B cell (primary cell): ENCODE results near the gene FKBP1B. TPM values are rescaled to one million over a fixed set of nuclear protein-coding genes. Genes with fewer than 3 reads are reported as not detected.

Experiments
- ATAC-seq: fragments of 200-7000 bp; cut with Tn5 transposase; one replicate; pipeline ENCODE4 v1.10.0; 2021; ENCODE audit warnings: low read depth, mild to moderate bottlenecking, moderate number of reproducible peaks, moderate library complexity
- CTCF ChIA-PET: fragments of 350-600 bp; sonication (Branson Sonifier 250); formaldehyde crosslinking; loops from one replicate; lab custom pipeline; 2021; ENCODE audit warnings: antibody characterized with exemption, inconsistent platforms; lab: Charles Lee
- POLR2A ChIA-PET: fragments of 350-600 bp; sonication (Branson Sonifier 250); formaldehyde crosslinking; loops from one replicate; lab custom pipeline; 2021; ENCODE audit warnings: antibody characterized with exemption; lab: Charles Lee
- DNase-seq: peaks from one replicate; pipeline ENCODE4 v3.0.0; 2013
- H2AFZ ChIP-seq: 2 replicates; pipeline ENCODE4 v1.6.1; 2012; ENCODE audit warnings: mild to moderate bottlenecking, low read depth, low read length; ENCODE audit not compliant: insufficient read depth, poor library complexity, severe bottlenecking
- H3K27ac ChIP-seq, 2 donors: 1 replicate in 1 of 2; 2 replicates in 1 of 2; pipeline ENCODE4 v1.5.1; 2012 to 2013; ENCODE audit warnings: low read length in 2 of 2, mild to moderate bottlenecking in 2 of 2, moderate library complexity in 1 of 2
- H3K27me3 ChIP-seq, 4 experiments: fragments of 200-600 bp in 1 of 4; sonication (generic) in 1 of 4; replicated peaks in 1 of 4; 1 replicate in 2 of 4; 2 replicates in 2 of 4; pipeline versions ENCODE4 v1.6.1 to v1.7.0; 2013 to 2016; ENCODE audit warnings: low read length in 3 of 4, mild to moderate bottlenecking in 2 of 4, mixed read lengths in 1 of 4, moderate library complexity in 1 of 4; ENCODE audit not compliant: insufficient read depth in 4 of 4, control insufficient read depth in 3 of 4; ENCODE audit errors: control extremely low read depth in 1 of 4
- H3K36me3 ChIP-seq, 2 experiments: replicated peaks in 1 of 2; 1 replicate in 1 of 2; 2 replicates in 1 of 2; pipeline versions ENCODE4 v1.6.1 to v1.7.1; 2013; ENCODE audit warnings: low read length in 1 of 2; ENCODE audit not compliant: insufficient read depth in 2 of 2, control insufficient read depth in 1 of 2; ENCODE audit errors: control extremely low read depth in 1 of 2, extremely low read depth in 1 of 2
- H3K4me1 ChIP-seq, 2 donors: fragments of 200-600 bp in 1 of 2; sonication (generic) in 1 of 2; 1 replicate in 1 of 2; 2 replicates in 1 of 2; pipeline versions ENCODE4 v1.5.1 to v1.6.1; 2013 to 2017; ENCODE audit warnings: low read length in 2 of 2; ENCODE audit not compliant: control insufficient read depth in 2 of 2, insufficient read depth in 2 of 2
- H3K4me2 ChIP-seq: replicated peaks from 2 replicates; pipeline ENCODE3; 2012; ENCODE audit warnings: mild to moderate bottlenecking, low read depth, low read length; ENCODE audit not compliant: poor library complexity, severe bottlenecking
- H3K4me3 ChIP-seq, 5 experiments: fragments of 200-600 bp in 1 of 5; sonication (generic) in 1 of 5; 1 replicate in 3 of 5; 2 replicates in 2 of 5; pipeline versions ENCODE4 v1.5.1 to v1.7.0; 2011 to 2016; ENCODE audit warnings: low read length in 4 of 5, mild to moderate bottlenecking in 4 of 5, low read depth in 2 of 5, control low read depth in 1 of 5, moderate library complexity in 1 of 5; ENCODE audit not compliant: insufficient read depth in 1 of 5; ENCODE audit errors: control extremely low read depth in 1 of 5, extremely low read depth in 1 of 5
- H3K79me2 ChIP-seq: fragments of 200-600 bp; sonication (generic); one replicate; pipeline ENCODE4 v1.6.0; 2016; ENCODE audit warnings: low read length; ENCODE audit not compliant: control insufficient read depth, insufficient read depth
- H3K9ac ChIP-seq: fragments of 200-600 bp; sonication (generic); 2 replicates; pipeline ENCODE4 v1.6.1; 2017; ENCODE audit warnings: mild to moderate bottlenecking, low read length, moderate library complexity
- H3K9me3 ChIP-seq, 3 donors: one replicate each; pipeline versions ENCODE4 v1.6.1 to v1.7.1; 2013; ENCODE audit warnings: low read length in 2 of 3; ENCODE audit not compliant: control insufficient read depth in 2 of 3, insufficient read depth in 1 of 3; ENCODE audit errors: control extremely low read depth in 1 of 3
- H4K20me1 ChIP-seq: 2 replicates; pipeline ENCODE4 v1.6.0; 2012; ENCODE audit warnings: mild to moderate bottlenecking, low read length; ENCODE audit not compliant: insufficient read depth, control insufficient read depth, poor library complexity, severe bottlenecking
- H3K27ac Mint-ChIP-seq: one replicate; pipeline ENCODE4 v1.8.0; 2021; ENCODE audit warnings: mixed read lengths
- H3K27me3 Mint-ChIP-seq: one replicate; pipeline ENCODE4 v1.8.0; 2021; ENCODE audit warnings: mixed read lengths
- H3K4me1 Mint-ChIP-seq: one replicate; pipeline ENCODE4 v1.8.0; 2021; ENCODE audit warnings: mixed read lengths
- H3K4me3 Mint-ChIP-seq: one replicate; pipeline ENCODE4 v1.8.0; 2021; ENCODE audit warnings: mixed read lengths
- H3K9me3 Mint-ChIP-seq: one replicate; pipeline ENCODE4 v1.8.0; 2022; ENCODE audit warnings: mixed read lengths; ENCODE audit not compliant: insufficient read depth
- CTCF ChIP-seq: fragments of 200-600 bp; IDR thresholded peaks from one replicate; pipeline ENCODE4 v1.8.0; 2022; ENCODE audit warnings: antibody characterized with exemption, mild to moderate bottlenecking
- EZH2 ChIP-seq: IDR thresholded peaks from 2 replicates; pipeline ENCODE4 v1.6.1; 2012; ENCODE audit warnings: borderline replicate concordance, low read depth, mild to moderate bottlenecking, moderate library complexity, low read length; ENCODE audit not compliant: insufficient read depth, poor library complexity, severe bottlenecking
- WGBS: methylation state at CpG from one replicate; pipeline ENCODE4 v1.1.5; 2013; ENCODE audit warnings: missing lambda C conversion rate; ENCODE audit not compliant: insufficient coverage; 5-methylcytosine and 5-hydroxymethylcytosine counted together
- intact Hi-C: fragments of 100-400 bp; cut with micrococcal nuclease; formaldehyde crosslinking; loops from one replicate; pipeline ENCODE4 v1.10.0; 2022
- polyA plus RNA-seq: library from polyadenylated mRNA; depleted of rRNA; stranded (reverse); fragments of >200 nt; gene quantifications from 2 replicates; pipeline ENCODE4 v1.2.3, GENCODE V29; 2012
- total RNA-seq, 2 donors: library from RNA; stranded (reverse); fragments of 120-200 nt in 1 of 2; gene quantifications; 1 replicate in 1 of 2; 2 replicates in 1 of 2; pipeline versions ENCODE4 v1.2.3 to v1.2.4, GENCODE V29; 2013 to 2022

Gene FKBP1B
- total and polyA plus RNA-seq, 2 donors (not counting 1 experiment from before 2014, with no cell fraction given) = 0.85 to 3.8 TPM

- Histone ChIP-seq H3K4me3 (peak overlapping the region; percentile 22 to 84 (median 68)), H3K27me3 (no peaks in the 10 kb centered on the region), H3K79me2 (peaks cover 9% of the 10 kb centered on the region), H4K20me1 (no peaks in the 10 kb centered on the region), H3K9ac (peak overlapping the region; percentile 80), H3K27ac (peak overlapping the region; percentile 58 to 69), H3K4me1 (peaks cover 12 to 20% of the 10 kb centered on the region in 2 donors), H3K9me3 (no peaks in the 10 kb centered on the region), H3K36me3 (peaks cover 0 to 15% of the 10 kb centered on the region in 2 experiments), H3K4me2 (peak overlapping the region; percentile 95), H2AFZ (peak overlapping the region; percentile 98)
- 10% methylated on average over 26 of the region's 30 CpGs for WGBS
- peaks cover 19% of the 10 kb centered on the region for H3K4me1 Mint-ChIP-seq
- H3K27me3 Mint-ChIP-seq = no peaks in the 10 kb centered on the region
- intact Hi-C loops = loop anchor here (1.0 to 2.0 kb wide), 7 partner anchors 7 to 259 kb away; partner anchors contain the start of genes ATAD2B, SF3B6 and WDCP
- peak; percentile 87 for DNase-seq
- H3K9me3 Mint-ChIP-seq = no peaks in the 10 kb centered on the region
- peak overlapping the region; percentile 95 for H3K27ac Mint-ChIP-seq
- ATAC-seq = peak; percentile 77
- POLR2A ChIA-PET = interaction anchor here (1.0 to 1.7 kb wide), 4 partner anchors 7 to 260 kb away, joined by 3 to 22 read pairs (median 4); partner anchors contain the start of genes ATAD2B and SF3B6
- TF ChIP-seq CTCF (no peak), EZH2 (no peak)
- CTCF ChIA-PET = interaction anchor here (0.7 to 7.3 kb wide), 46 partner anchors 7 to 287 kb away, joined by 3 to 154 read pairs (median 5); partner anchors contain the start of genes ATAD2B, FAM228B, FKBP1B and SF3B6
- peak overlapping the region; percentile 97 for H3K4me3 Mint-ChIP-seq
These were observed 34.2 kb downstream of the FKBP1B start for GRCh38 chr2:24083567-24084385.
